Naive B cell (primary cell): ENCODE data around the gene FCHO1. TPM values are rescaled to one million over a fixed set of nuclear protein-coding genes. Genes with fewer than 3 reads are reported as not detected.

Experiments used
- ATAC-seq, 2 donors: fragments of 150-1000 bp; cut with Tn5 transposase; 2 replicates each; pipeline ENCODE4 v1.10.0; 2021; ENCODE audit warnings: low read depth in 2 of 2, mild to moderate bottlenecking in 2 of 2, moderate library complexity in 2 of 2
- DNase-seq: peaks from one replicate; pipeline ENCODE4 v3.0.0; 2022
- H3K27ac Mint-ChIP-seq, 6 donors: one replicate each; pipeline ENCODE4 v1.8.0; 2020 to 2022; ENCODE audit warnings: mild to moderate bottlenecking in 6 of 6, mixed read lengths in 6 of 6, moderate library complexity in 5 of 6, inconsistent platforms in 2 of 6
- H3K27me3 Mint-ChIP-seq, 3 donors: one replicate each; pipeline ENCODE4 v1.8.0; 2021 to 2022; ENCODE audit warnings: mixed read lengths in 3 of 3, mild to moderate bottlenecking in 1 of 3
- H3K36me3 Mint-ChIP-seq, 2 donors: one replicate each; pipeline ENCODE4 v1.8.0; 2020 to 2022; ENCODE audit warnings: mixed read lengths in 2 of 2, inconsistent platforms in 1 of 2, mild to moderate bottlenecking in 1 of 2
- H3K4me1 Mint-ChIP-seq, 3 donors: one replicate each; pipeline ENCODE4 v1.8.0; 2020 to 2022; ENCODE audit warnings: mixed read lengths in 3 of 3, inconsistent platforms in 1 of 3, mild to moderate bottlenecking in 1 of 3, moderate library complexity in 1 of 3
- H3K4me3 Mint-ChIP-seq, 8 donors: one replicate each; pipeline ENCODE4 v1.8.0; 2020 to 2022; ENCODE audit warnings: mild to moderate bottlenecking in 8 of 8, mixed read lengths in 8 of 8, moderate library complexity in 8 of 8, inconsistent platforms in 2 of 8
- H3K9me3 Mint-ChIP-seq, 7 donors: one replicate each; pipeline ENCODE4 v1.8.0; 2020 to 2022; ENCODE audit warnings: mixed read lengths in 7 of 7, mild to moderate bottlenecking in 5 of 7, inconsistent platforms in 2 of 7, moderate library complexity in 1 of 7
- polyA plus RNA-seq, 6 donors: library from polyadenylated mRNA; unstranded; fragments of 300-500 nt; fragmentation: Illumina TruSeq; gene quantifications; one replicate each; pipeline ENCODE4 v1.2.3, GENCODE V29; 2021; ENCODE audit warnings: low read depth in 6 of 6

FCHO1 gene
- polyA plus RNA-seq, 6 donors from 2014 or later, result 10.1 to 52.1 (median 25.2) TPM

DNA sequence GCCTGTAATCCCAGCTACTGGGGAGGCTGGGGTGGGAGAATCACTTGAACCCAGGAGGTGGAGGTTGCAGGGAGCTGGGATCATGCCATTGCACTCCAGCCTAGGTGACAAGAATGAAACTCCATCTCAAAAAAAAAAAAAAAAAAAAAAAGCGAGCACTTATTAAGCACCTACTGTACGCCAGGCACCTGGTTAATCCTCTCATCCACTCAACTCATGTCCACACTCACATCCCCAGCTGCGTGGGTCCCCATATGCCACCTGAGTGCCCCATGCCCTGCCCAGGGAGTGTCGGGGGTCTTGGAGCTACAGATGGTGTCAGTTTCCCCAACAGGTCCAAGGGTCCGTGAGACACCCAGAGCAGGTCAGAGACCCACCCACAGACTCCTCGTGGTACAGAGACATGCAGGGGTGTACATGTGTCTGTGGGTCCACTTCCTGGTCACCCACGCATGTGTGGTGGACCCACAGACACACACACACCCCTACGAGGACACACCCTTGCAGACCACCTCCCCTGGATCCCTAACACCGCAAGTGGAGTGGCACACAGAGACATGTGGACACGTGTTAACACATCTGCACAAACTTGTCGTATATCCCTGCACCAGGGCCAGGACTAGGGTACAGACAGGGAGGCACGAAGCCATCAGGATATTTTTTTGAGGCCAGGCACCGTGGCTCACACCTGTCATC is 66.5 kb downstream of the FCHO1 start:
- ATAC-seq (no peak), DNase-seq (no peak)
- peaks cover 0 to under 1% (median 0%) of the 10 kb centered on the region in 3 donors for H3K27me3 Mint-ChIP-seq
- no peaks in the 10 kb centered on the region for H3K9me3 Mint-ChIP-seq
- no peaks in the 10 kb centered on the region for H3K4me1 Mint-ChIP-seq
- no peaks in the 10 kb centered on the region for H3K36me3 Mint-ChIP-seq
- H3K4me3 Mint-ChIP-seq, result no peak overlapping the region
- H3K27ac Mint-ChIP-seq, result no peak overlapping the region

DNA sequence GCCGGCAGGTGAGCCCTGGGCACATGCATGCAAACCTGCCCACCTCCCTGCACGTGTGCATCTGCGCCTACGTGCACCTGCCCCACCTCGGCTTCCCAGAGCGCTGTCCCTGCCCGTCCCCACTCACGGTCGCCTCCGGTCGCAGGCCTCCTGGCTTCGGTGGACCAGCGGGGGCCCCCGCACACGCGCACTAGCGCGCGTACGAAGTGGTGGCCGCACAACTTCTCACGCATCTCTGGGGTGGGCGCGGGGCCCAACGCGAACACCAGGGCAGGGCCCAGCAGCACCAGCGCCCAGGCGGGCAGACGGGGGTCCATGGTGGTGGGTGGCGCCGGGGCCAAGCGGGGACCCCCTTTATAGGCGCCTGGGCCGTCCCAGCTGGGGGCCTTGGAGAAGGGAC is 69.9 kb downstream of the FCHO1 start, which contains the start of gene INSL3:
TSS of gene INSL3 (minus strand) at position 330 of the 400 bp plus-strand sequence. CDS start at position 317, 13 bp downstream.
- Mint-ChIP-seq H3K27ac (no peak within 1 kb of the TSS), H3K4me1 (peaks cover 0 to 5% (median 3%) of the 10 kb centered on the region in 3 donors), H3K9me3 (no peaks in the 10 kb centered on the region), H3K36me3 (peaks cover 0 to 7% of the 10 kb centered on the region in 2 donors), H3K4me3 (no peak within 1 kb of the TSS), H3K27me3 (no peaks in the 10 kb centered on the region)
- DNase-seq, result no peak
- ATAC-seq, result no peak

DNA sequence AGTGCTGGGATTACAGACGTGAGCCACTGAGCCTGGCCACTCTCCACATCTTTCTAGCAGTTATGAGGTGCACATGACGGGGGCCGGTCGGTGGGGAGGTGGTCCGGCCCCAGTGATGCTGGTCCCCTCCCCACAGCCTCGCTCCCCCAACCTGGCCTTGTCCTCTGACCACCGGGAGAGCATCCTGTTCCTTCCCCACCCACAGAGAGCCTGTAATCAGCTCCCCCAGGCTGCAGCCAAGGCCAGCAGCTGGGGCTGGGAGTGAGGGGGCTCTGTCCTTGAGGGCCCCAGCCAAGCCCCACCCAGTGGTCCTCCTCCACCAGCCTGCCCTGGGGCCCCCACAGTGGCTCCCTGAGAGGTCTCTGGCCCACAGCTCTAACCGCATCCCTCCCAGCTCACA is 73.1 kb downstream of the FCHO1 start:
- H3K27ac Mint-ChIP-seq, result peak overlapping the region in 3 of 6 donors; percentile 43 to 86 (median 49)
- H3K9me3 Mint-ChIP-seq, result no peaks in the 10 kb centered on the region
- H3K36me3 Mint-ChIP-seq, result peaks cover 0 to 17% of the 10 kb centered on the region in 2 donors
- no peak overlapping the region for H3K4me3 Mint-ChIP-seq
- peaks cover 3 to 5% (median 3%) of the 10 kb centered on the region in 3 donors for H3K4me1 Mint-ChIP-seq
- H3K27me3 Mint-ChIP-seq, result no peaks in the 10 kb centered on the region
- no peak for DNase-seq
- no peak for ATAC-seq

DNA sequence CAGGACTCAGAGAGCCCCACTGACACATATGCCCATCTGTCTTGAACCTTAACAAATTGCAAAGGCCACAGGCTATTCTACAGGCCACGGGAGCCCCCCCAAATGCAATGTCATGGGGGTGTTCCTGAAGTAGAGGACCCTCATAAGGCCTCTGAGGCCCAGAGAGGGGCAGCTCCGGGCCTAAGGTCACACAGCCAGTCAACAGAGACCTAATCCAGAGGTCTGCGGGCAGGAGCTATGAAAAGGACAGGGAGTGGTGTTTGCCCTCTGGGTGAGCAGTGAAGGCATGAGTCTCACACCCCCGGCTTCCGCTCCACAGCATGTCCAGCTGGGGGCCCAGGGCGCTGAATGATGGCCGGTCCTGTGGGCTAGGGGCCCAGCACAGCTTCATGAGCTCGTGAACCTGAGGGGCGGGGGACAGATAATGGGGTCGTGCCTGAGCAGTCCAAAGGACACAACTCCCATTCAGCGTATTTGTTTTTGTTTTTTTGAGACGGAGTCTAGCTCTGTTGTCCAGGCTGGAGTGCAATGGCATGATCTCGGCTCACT is 75.3 kb downstream of the FCHO1 start:
- ATAC-seq (no peak), DNase-seq (no peak)
- Mint-ChIP-seq H3K4me3 (no peak overlapping the region), H3K27ac (no peak overlapping the region), H3K27me3 (no peaks in the 10 kb centered on the region), H3K9me3 (no peaks in the 10 kb centered on the region), H3K36me3 (peaks cover under 1 to 29% of the 10 kb centered on the region in 2 donors), H3K4me1 (peaks cover 5 to 10% (median 8%) of the 10 kb centered on the region in 3 donors)

DNA sequence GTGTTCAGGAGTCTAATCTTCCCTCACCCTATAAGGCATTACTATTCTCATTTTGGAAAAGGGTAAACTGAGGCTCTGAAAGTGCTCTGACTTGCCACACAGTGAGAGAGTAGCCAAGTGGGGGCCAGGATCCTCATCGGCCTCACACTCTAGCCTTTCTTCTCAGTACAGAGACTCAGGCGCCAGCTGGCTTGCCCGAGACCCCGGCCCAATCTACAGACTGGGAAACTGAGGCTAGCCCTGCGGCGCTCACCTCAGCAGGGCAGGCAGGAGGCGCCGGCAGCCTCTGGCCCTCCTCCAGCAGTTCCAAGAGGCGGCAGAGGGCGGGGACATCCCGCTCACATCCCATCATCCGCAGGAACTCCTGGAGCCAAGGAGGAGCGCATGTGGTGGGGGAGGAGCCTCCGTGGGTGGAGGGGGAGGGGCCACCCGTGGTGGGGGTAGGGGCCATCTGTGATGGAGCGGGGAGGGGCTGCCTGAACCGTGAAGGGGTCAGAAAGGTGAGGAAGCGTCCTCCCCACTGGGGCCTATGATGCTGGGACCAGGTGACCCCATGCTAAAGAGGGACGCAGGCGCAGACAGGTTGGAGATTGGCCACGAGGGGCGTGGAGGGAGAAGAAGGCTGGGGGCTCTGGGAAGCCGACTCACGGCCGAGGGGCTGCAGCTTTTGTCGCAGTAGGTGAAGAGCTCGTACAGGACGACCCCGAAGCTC is 78.7 kb downstream of the FCHO1 start:
- peaks cover 5 to 8% (median 5%) of the 10 kb centered on the region in 3 donors for H3K4me1 Mint-ChIP-seq
- ATAC-seq, result no peak
- H3K4me3 Mint-ChIP-seq, result no peak overlapping the region
- H3K9me3 Mint-ChIP-seq, result no peaks in the 10 kb centered on the region
- H3K36me3 Mint-ChIP-seq, result peaks cover 5 to 33% of the 10 kb centered on the region in 2 donors
- no peak for DNase-seq
- H3K27ac Mint-ChIP-seq, result peak overlapping the region in 3 of 6 donors; percentile 33 to 75 (median 61)
- no peaks in the 10 kb centered on the region for H3K27me3 Mint-ChIP-seq

DNA sequence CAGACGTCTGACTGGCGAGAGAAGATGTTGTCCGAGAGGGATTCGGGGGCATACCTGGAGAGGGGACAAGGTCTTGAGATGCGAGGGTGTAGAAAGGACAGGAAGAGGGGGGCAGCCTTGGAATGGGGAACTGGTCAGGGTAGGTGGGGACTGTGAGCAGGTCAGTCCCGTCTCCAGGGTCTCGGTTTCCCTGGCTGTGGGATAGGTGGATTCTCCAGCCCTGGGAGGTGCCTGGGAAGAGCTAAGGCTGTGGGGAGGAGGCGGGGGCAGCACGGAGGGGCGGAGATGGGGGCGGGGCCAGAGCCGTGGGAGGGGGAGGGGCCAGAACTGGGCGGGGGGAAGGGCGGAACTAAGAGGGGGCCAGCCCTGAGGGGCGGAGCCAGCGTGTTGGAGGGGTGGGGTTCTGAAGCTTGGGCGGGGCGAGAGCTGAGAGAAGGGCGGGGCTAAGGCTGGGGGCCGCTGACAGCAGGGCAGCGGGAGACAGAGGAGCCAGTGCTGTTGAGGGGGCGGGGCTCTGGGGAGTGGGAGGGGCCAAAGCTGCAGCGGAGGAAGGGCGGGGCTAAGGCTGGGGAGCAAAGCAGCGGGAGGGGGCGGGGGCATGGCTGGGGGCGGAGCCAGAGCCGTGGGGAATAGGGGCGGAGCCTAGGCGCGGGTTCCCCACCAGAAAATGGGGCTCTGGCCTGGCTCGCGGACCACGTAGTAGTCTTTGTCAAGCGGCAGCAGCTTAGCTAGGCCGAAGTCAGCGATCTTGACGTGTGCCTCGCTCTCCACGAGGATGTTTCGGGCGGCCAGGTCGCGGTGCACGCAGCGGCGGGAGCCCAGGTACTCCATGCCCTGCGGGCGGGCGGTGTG is 79.5 kb downstream of the FCHO1 start:
- peaks cover 5 to 13% (median 6%) of the 10 kb centered on the region in 3 donors for H3K4me1 Mint-ChIP-seq
- ATAC-seq (peak; percentile 16 to 21), DNase-seq (no peak)
- H3K4me3 Mint-ChIP-seq, result no peak overlapping the region
- H3K27me3 Mint-ChIP-seq, result no peaks in the 10 kb centered on the region
- no peaks in the 10 kb centered on the region for H3K9me3 Mint-ChIP-seq
- peaks cover 10 to 36% of the 10 kb centered on the region in 2 donors for H3K36me3 Mint-ChIP-seq
- peak overlapping the region in 3 of 6 donors; percentile 33 to 75 (median 61) for H3K27ac Mint-ChIP-seq

DNA sequence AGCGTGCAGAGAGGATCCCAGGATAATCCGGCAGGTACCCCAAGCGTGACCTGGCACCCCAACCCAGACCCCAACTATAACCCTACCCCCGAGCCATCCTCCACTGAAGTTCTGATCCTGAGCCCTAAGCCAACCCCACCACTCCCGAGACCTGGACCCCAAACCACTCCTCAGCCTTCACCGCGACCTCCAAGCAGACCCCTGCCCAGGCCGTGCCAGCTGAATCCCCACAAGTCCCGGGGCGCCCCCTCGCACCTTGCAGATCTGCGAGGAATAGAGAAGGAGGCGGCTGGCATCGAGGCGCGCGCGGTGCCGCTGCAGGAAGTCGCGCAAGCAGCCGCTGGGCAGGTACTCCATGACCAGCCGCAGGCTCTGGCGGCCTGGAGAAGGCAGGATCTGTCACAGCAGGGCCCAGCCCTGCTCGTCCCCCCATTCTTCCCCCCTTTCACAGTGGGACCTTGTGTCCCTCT is 80.2 kb downstream of the FCHO1 start:
- Mint-ChIP-seq H3K9me3 (no peaks in the 10 kb centered on the region), H3K27me3 (no peaks in the 10 kb centered on the region), H3K27ac (no peak overlapping the region), H3K4me3 (no peak overlapping the region), H3K36me3 (peaks cover 15 to 43% of the 10 kb centered on the region in 2 donors), H3K4me1 (peaks cover 6 to 13% (median 11%) of the 10 kb centered on the region in 3 donors)
- DNase-seq (no peak), ATAC-seq (no peak)

DNA sequence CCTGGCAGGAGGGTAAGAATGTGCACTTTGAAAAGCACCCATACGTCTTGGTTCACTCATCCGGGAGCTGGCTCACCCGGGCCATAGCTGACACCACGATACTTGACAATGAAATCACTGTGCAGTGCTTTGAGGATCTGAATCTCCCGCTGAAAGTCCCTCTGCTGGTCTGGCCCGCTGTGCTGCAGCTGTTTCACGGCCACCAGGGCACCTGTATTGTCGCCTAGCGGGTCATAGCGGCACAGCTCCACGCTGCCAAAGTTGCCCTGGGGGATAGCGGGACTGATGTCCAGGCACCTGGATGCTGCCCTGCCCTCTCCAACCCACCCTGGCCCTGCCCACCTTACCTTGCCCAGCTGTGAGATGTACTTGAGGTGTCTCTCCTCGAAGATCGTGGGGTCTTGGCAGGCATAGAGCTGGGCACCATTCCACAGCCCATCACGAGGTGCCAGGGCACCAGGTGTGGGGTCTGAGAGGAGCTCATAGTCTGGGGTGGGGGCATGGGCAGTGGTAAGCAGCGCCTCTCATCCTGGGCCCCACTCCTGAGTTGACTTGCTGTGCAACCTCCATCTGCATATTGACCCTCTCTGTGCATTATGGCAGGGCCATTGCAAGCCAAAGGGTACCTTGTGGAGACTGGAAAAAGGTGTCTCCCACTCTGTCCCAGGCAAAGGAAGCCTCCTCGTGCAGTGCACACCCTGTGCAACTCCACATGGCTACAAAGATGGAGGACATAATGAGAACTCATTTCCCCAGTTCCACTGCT is 81.3 kb downstream of the FCHO1 start:
- no peaks in the 10 kb centered on the region for H3K27me3 Mint-ChIP-seq

DNA sequence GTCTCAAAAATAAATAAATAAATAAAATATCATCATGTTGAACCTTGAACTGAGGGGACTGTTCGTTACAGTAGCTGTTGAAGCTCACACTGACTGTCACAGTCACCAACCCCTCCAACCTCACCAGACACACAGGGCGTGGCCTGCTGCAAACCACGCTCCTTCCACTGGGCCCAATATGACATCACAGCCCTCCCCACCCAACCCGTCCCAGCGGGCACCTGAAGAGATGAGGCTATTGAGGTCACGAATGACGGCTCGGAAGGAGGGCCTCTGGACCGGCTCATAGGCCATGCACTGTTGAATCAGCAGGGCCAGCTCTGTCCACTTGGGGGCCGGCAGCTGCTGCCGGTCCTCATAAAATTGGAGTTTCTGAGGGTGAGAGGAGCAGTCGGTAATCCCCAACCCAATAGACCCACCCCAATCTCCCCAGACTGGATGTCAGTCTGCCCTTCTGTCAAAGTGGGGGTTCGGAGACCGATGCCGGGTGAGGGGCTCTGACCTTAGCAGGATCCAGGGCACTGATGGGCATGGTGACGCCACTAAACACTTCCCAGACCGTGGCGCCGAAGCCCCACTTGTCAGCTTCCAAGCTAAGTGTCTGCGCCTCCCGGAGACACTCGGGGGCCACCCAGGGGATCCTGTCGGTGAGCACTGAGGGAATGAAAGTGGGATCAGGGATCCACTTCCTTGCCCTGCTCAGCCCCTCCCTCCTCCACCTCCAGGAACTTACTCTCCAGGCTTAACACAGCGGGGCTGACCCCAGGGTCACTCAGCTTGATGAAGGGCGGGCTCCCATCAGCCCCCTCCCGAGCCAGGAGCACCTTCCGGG is 83.3 kb downstream of the FCHO1 start:
- Mint-ChIP-seq H3K27ac (no peak overlapping the region), H3K27me3 (no peaks in the 10 kb centered on the region), H3K4me1 (peaks cover 7 to 13% (median 11%) of the 10 kb centered on the region in 3 donors), H3K9me3 (no peaks in the 10 kb centered on the region), H3K36me3 (peaks cover 25 to 48% of the 10 kb centered on the region in 2 donors), H3K4me3 (no peak overlapping the region)
- ATAC-seq (no peak), DNase-seq (no peak)

More for the DNA sequence above, 81.3 kb downstream of the FCHO1 start:
- DNase-seq (no peak), ATAC-seq (no peak)
- no peaks in the 10 kb centered on the region for H3K9me3 Mint-ChIP-seq
- no peak overlapping the region for H3K4me3 Mint-ChIP-seq
- H3K36me3 Mint-ChIP-seq, result peaks cover 19 to 50% of the 10 kb centered on the region in 2 donors
- H3K4me1 Mint-ChIP-seq, result peaks cover 7 to 16% (median 11%) of the 10 kb centered on the region in 3 donors
- H3K27ac Mint-ChIP-seq, result peak overlapping the region in 1 of 6 donors; percentile 3

DNA sequence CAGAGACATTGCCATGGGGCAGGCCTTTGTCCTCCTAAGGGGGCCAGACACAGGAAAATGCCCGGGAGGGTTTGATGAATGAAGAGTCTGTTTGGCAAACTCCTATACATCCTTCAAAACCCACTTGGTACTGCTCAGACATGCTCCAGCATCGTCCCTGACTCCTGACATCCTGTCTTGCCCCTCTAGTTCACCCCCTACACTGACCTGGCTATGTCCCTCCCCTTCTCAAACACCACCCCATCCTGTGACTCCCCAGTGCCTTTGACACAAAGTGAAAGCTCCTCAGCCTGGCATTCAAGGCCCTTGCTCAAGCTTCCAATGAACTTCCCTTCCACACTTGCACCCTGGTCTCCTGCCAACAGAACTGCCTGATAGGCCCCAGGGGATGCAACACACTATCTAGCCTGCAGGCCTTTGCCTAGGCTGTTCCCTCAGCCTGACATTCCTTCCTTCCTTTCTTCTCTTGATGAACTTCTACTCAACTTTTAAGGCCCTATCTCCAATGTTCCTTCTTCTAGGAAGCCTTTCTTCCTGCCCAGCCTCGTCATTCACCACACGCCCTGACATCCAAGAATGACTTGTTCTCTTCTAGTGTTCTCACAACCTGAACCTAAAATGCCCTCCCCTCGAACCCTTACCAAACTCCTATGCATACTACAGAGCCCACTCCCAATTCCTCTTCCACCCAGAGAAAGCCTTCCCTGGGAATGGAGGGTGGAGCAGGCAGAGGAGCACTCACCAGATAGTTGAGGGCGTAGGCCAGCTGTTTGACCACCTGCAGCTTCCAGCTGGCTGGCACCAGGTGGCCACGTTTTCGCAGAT is 84.1 kb downstream of the FCHO1 start:
- DNase-seq, result no peak
- H3K27me3 Mint-ChIP-seq, result no peaks in the 10 kb centered on the region
- H3K36me3 Mint-ChIP-seq, result peaks cover 25 to 42% of the 10 kb centered on the region in 2 donors
- ATAC-seq, result no peak
- H3K27ac Mint-ChIP-seq, result peak overlapping the region in 5 of 6 donors; percentile 14 to 82 (median 78)
- H3K9me3 Mint-ChIP-seq, result no peaks in the 10 kb centered on the region
- H3K4me3 Mint-ChIP-seq, result peak overlapping the region in 2 of 8 donors; percentile 17 to 42
- H3K4me1 Mint-ChIP-seq, result peaks cover 8 to 10% (median 8%) of the 10 kb centered on the region in 3 donors

DNA sequence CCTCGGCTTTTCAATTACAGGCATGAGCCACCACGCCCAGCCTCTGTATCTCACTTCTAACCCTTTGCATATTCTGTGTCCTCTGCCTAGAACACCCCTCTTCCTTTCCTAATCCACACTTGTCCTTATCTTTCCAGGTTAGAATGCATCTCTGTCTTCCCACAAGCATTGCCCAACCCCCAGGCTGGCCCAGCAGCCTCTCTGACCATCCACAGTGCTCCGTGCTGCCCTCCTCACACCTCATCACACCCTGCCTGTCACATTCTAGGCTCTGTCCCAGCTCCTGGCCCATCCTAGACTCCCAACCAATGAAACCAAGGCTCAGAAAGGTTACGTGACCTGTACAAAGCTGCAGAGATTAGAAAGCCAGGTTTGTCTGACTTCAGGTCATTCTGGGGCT is 85.3 kb downstream of the FCHO1 start:
- Mint-ChIP-seq H3K36me3 (peaks cover 24 to 45% of the 10 kb centered on the region in 2 donors), H3K9me3 (no peaks in the 10 kb centered on the region), H3K4me1 (peaks cover 8 to 11% (median 11%) of the 10 kb centered on the region in 3 donors), H3K27ac (peak overlapping the region in 1 of 6 donors; percentile 92), H3K4me3 (peak overlapping the region in 1 of 8 donors; percentile 12), H3K27me3 (no peaks in the 10 kb centered on the region)
- ATAC-seq, result no peak
- DNase-seq, result no peak
